Vagina (tissue), 2 donors: ENCODE data around the gene CFAP61. TPM values are rescaled to one million over a fixed set of nuclear protein-coding genes. Genes with fewer than 3 reads are reported as not detected.

Experiments
- DNase-seq, 2 donors: peaks; one replicate each; pipeline ENCODE4 v3.0.0-alpha.2; 2017; ENCODE audit errors: extremely low spot score in 2 of 2
- H3K27ac ChIP-seq: fragments of 200-600 bp; sonication (generic); one replicate; pipeline ENCODE4 v1.5.1; 2019
- H3K27me3 ChIP-seq: fragments of 200-600 bp; sonication (generic); one replicate; pipeline ENCODE4 v1.5.1; 2019
- H3K36me3 ChIP-seq, 2 donors: fragments of 200-600 bp; sonication (generic); one replicate each; pipeline ENCODE4 v1.5.1; 2017 to 2019
- H3K4me1 ChIP-seq: fragments of 200-600 bp; sonication (generic); one replicate; pipeline ENCODE4 v1.5.1; 2019
- H3K4me3 ChIP-seq, 2 donors: fragments of 200-600 bp; sonication (generic); 1 replicate in 1 of 2; 2 replicates in 1 of 2; pipeline ENCODE4 v1.5.1; 2016 to 2019
- H3K9me3 ChIP-seq: fragments of 200-600 bp; sonication (generic); one replicate; pipeline ENCODE4 v1.5.1; 2019
- CTCF ChIP-seq, 3 experiments: fragments of 450-650 bp in 2 of 3; fragments of 200-600 bp in 1 of 3; sonication (generic) in 1 of 3; IDR thresholded peaks; one replicate each; pipeline ENCODE4 v1.5.1; 2017 to 2019; ENCODE audit warnings: antibody characterized with exemption in 3 of 3, mild to moderate bottlenecking in 2 of 3, moderate library complexity in 2 of 3
- POLR2A ChIP-seq, 2 donors: fragments of 450-650 bp; IDR thresholded peaks; one replicate each; pipeline ENCODE4 v1.6.1; 2017; ENCODE audit warnings: antibody characterized with exemption in 2 of 2, mild to moderate bottlenecking in 2 of 2, moderate library complexity in 2 of 2
- POLR2AphosphoS5 ChIP-seq, 2 donors: sonication (generic); formaldehyde crosslinking; IDR thresholded peaks; one replicate each; pipeline ENCODE4 v1.9.0; 2017; ENCODE audit warnings: antibody characterized with exemption in 2 of 2, mild to moderate bottlenecking in 2 of 2, low read depth in 1 of 2; ENCODE audit not compliant: insufficient read depth in 1 of 2
- intact Hi-C: fragments of 100-400 bp; cut with DNase I; formaldehyde crosslinking; loops from one replicate; pipeline ENCODE4 v1.15.1; 2023
- total RNA-seq: library from RNA; depleted of rRNA; stranded (reverse); fragments of >200 nt; gene quantifications from one replicate; pipeline ENCODE4 v1.2.3, GENCODE V29; 2016

CFAP61 gene
- total RNA-seq, 1 donor from 2014 or later = 1.5 TPM

- Histone ChIP-seq H3K27me3 (no peaks in the 10 kb centered on the region), H3K4me1 (no peaks in the 10 kb centered on the region), H3K9me3 (no peaks in the 10 kb centered on the region), H3K4me3 (no peak overlapping the region), H3K36me3 (no peaks in the 10 kb centered on the region), H3K27ac (no peak overlapping the region)
- no peak for TF ChIP-seq POLR2AphosphoS5 (IDR thresholded peaks at IDR 0.05; ENCODE audit: insufficient read depth in 1 of 2, low read depth in 1 of 2)
- no peak for TF ChIP-seq POLR2A (IDR thresholded peaks at IDR 0.05)
- no peak for TF ChIP-seq CTCF (IDR thresholded peaks at IDR 0.05)
- DNase-seq = no peak
- intact Hi-C loops = no loop called here
These were observed 18.8 kb downstream of the CFAP61 start for GRCh38 chr20:20070871-20071726.

GRCh38 chr20:20073801-20074371, 21.6 kb downstream of the CFAP61 start:
- no peak overlapping the region for H3K27ac ChIP-seq
- intact Hi-C loops = no loop called here
- H3K4me3 ChIP-seq = no peak overlapping the region
- TF ChIP-seq POLR2A (IDR thresholded peaks at IDR 0.05) (no peak), CTCF (IDR thresholded peaks at IDR 0.05) (no peak), POLR2AphosphoS5 (IDR thresholded peaks at IDR 0.05; ENCODE audit: insufficient read depth in 1 of 2, low read depth in 1 of 2) (no peak)
- no peaks in the 10 kb centered on the region for H3K9me3 ChIP-seq
- no peak for DNase-seq
- H3K4me1 ChIP-seq = no peaks in the 10 kb centered on the region
- H3K36me3 ChIP-seq = no peaks in the 10 kb centered on the region
- no peaks in the 10 kb centered on the region for H3K27me3 ChIP-seq

GRCh38 chr20:20075032-20075431, 22.7 kb downstream of the CFAP61 start:
- H3K9me3 ChIP-seq = no peaks in the 10 kb centered on the region
- intact Hi-C loops = no loop called here
- TF ChIP-seq CTCF (IDR thresholded peaks at IDR 0.05) = no peak
- TF ChIP-seq POLR2A (IDR thresholded peaks at IDR 0.05) = no peak
- no peak for TF ChIP-seq POLR2AphosphoS5 (IDR thresholded peaks at IDR 0.05; ENCODE audit: insufficient read depth in 1 of 2, low read depth in 1 of 2)
- H3K27ac ChIP-seq = no peak overlapping the region
- H3K4me3 ChIP-seq = no peak overlapping the region
- no peaks in the 10 kb centered on the region for H3K4me1 ChIP-seq
- no peaks in the 10 kb centered on the region for H3K27me3 ChIP-seq
- H3K36me3 ChIP-seq = no peaks in the 10 kb centered on the region
- no peak for DNase-seq

- H3K27ac ChIP-seq = no peak overlapping the region
- no peaks in the 10 kb centered on the region for H3K36me3 ChIP-seq
- no peak for DNase-seq
- H3K27me3 ChIP-seq = no peaks in the 10 kb centered on the region
- H3K4me3 ChIP-seq = no peak overlapping the region
- H3K4me1 ChIP-seq = no peaks in the 10 kb centered on the region
- no peak for TF ChIP-seq POLR2A (IDR thresholded peaks at IDR 0.05)
- no peak for TF ChIP-seq POLR2AphosphoS5 (IDR thresholded peaks at IDR 0.05; ENCODE audit: insufficient read depth in 1 of 2, low read depth in 1 of 2)
- TF ChIP-seq CTCF (IDR thresholded peaks at IDR 0.05) = no peak
- H3K9me3 ChIP-seq = no peaks in the 10 kb centered on the region
- intact Hi-C loops = no loop called here
These were observed 24.1 kb downstream of the CFAP61 start for GRCh38 chr20:20076297-20077065.
